ENCODE results near the gene FCMR. TPM values are rescaled to one million over a fixed set of nuclear protein-coding genes. Genes with fewer than 3 reads are reported as not detected.
"Not testable (repeated sequence)": the region's sequence is repeated elsewhere in the genome, so short reads cannot be mapped to it uniquely, and the experiment has no call there.

The FCMR gene
- total RNA-seq, 1 donor from 2014 or later: 146 TPM

GRCh38 chr1:206859082-206859521 lies 62.6 kb downstream of the FCMR start:
- DNase-seq (no peak), ATAC-seq (ENCODE audit: low read depth) (no peak)
- Mint-ChIP-seq H3K27ac (no peak overlapping the region), H3K9me3 (no peaks in the 10 kb centered on the region), H3K4me3 (no peak overlapping the region), H3K27me3 (peaks cover 20% of the 10 kb centered on the region), H3K36me3 (ENCODE audit: low read depth) (no peaks in the 10 kb centered on the region), H3K4me1 (peaks cover 6% of the 10 kb centered on the region)
- CTCF ChIA-PET: interaction anchor here (1.0 to 1.6 kb wide), 3 partner anchors 52 to 123 kb away, joined by 3 to 4 read pairs (median 3); no protein-coding TSS in a partner anchor
- no peak for TF ChIP-seq CTCF (IDR thresholded peaks at IDR 0.05)
- POLR2A ChIA-PET: interaction anchor here (0.6 kb wide), 1 partner anchor 30 kb away, joined by 6 read pairs; no protein-coding TSS in a partner anchor
- intact Hi-C loops (cut with micrococcal nuclease): loop anchor here (5.0 kb wide), 1 partner anchor 222 kb away; the partner anchor contains the start of gene DYRK3

GRCh38 chr1:206856674-206857464 lies 64.9 kb downstream of the FCMR start:
- ChIA-PET POLR2A (no interaction called here), CTCF (interaction anchor here (0.6 to 3.5 kb wide), 11 partner anchors 8 to 126 kb away, joined by 3 to 23 read pairs (median 6); partner anchors contain the start of gene IL20)
- Mint-ChIP-seq H3K27ac (no peak overlapping the region), H3K27me3 (peaks cover 12% of the 10 kb centered on the region), H3K4me1 (peaks cover 6% of the 10 kb centered on the region), H3K9me3 (peaks cover 3% of the 10 kb centered on the region), H3K4me3 (no peak overlapping the region), H3K36me3 (ENCODE audit: low read depth) (no peaks in the 10 kb centered on the region)
- intact Hi-C loops (cut with micrococcal nuclease): loop anchor here (1.0 to 5.0 kb wide), 6 partner anchors 56 to 220 kb away; partner anchors contain the start of gene DYRK3
- TF ChIP-seq CTCF (IDR thresholded peaks at IDR 0.05): no peak
- ATAC-seq (ENCODE audit: low read depth): peak; percentile 78
- no peak for DNase-seq

GRCh38 chr1:206855859-206856258 lies 65.9 kb downstream of the FCMR start:
- Mint-ChIP-seq H3K9me3 (peaks cover 3% of the 10 kb centered on the region), H3K27me3 (peaks cover 6% of the 10 kb centered on the region), H3K36me3 (ENCODE audit: low read depth) (no peaks in the 10 kb centered on the region), H3K4me3 (no peak overlapping the region), H3K27ac (no peak overlapping the region), H3K4me1 (peaks cover 6% of the 10 kb centered on the region)
- no peak for TF ChIP-seq CTCF (IDR thresholded peaks at IDR 0.05)
- ChIA-PET CTCF (interaction anchor here (0.6 to 3.5 kb wide), 7 partner anchors 9 to 127 kb away, joined by 3 to 23 read pairs (median 10); partner anchors contain the start of gene IL20), POLR2A (no interaction called here)
- DNase-seq: no peak
- intact Hi-C loops (cut with micrococcal nuclease): loop anchor here (1.0 to 5.0 kb wide), 6 partner anchors 57 to 219 kb away; partner anchors contain the start of gene DYRK3
- no peak for ATAC-seq (ENCODE audit: low read depth)

- ATAC-seq (ENCODE audit: low read depth): no peak
- intact Hi-C loops (cut with micrococcal nuclease): loop anchor here (5.0 kb wide), 1 partner anchor 217 kb away; the partner anchor contains the start of gene DYRK3
- ChIA-PET POLR2A (interaction anchor here (0.6 kb wide), 1 partner anchor 85 kb away, joined by 4 read pairs; no protein-coding TSS in a partner anchor), CTCF (no interaction called here)
- TF ChIP-seq CTCF (IDR thresholded peaks at IDR 0.05): no peak
- Mint-ChIP-seq H3K27me3 (peaks cover 2% of the 10 kb centered on the region), H3K4me3 (no peak overlapping the region), H3K36me3 (ENCODE audit: low read depth) (no peaks in the 10 kb centered on the region), H3K27ac (no peak overlapping the region), H3K9me3 (peaks cover 3% of the 10 kb centered on the region), H3K4me1 (peaks cover 6% of the 10 kb centered on the region)
- no peak for DNase-seq
Observed at GRCh38 chr1:206854401-206855129, 67.2 kb downstream of the FCMR start.

GRCh38 chr1:206853696-206854095 lies 68.0 kb downstream of the FCMR start:
- intact Hi-C loops (cut with micrococcal nuclease); H3K4me1 Mint-ChIP-seq; ATAC-seq (ENCODE audit: low read depth); H3K27me3 Mint-ChIP-seq; DNase-seq; POLR2A ChIA-PET; H3K4me3 Mint-ChIP-seq; CTCF ChIA-PET; H3K36me3 Mint-ChIP-seq (ENCODE audit: low read depth); H3K27ac Mint-ChIP-seq; H3K9me3 Mint-ChIP-seq: not testable (repeated sequence)

Other genes starting within 250 kb of the FCMR start
- gene MAPKAPK2, start 237.0 kb downstream of the FCMR start, total RNA-seq: 71.2 and 72.1 TPM in 2 replicates
- gene IL19, start 151.2 kb downstream of the FCMR start, total RNA-seq: not detected in 2 replicates
- gene IL10, start 149.4 kb downstream of the FCMR start, total RNA-seq: 2.8 and 3.4 TPM in 2 replicates
- gene IL20, start 56.3 kb downstream of the FCMR start, total RNA-seq: not detected in 2 replicates
- gene IL24, start 24.5 kb downstream of the FCMR start, total RNA-seq: not detected in 2 replicates
- 0.49 and 1.00 TPM in 2 replicates for gene PIGR, start 24.5 kb upstream of the FCMR start, total RNA-seq
- gene FCAMR, start 48.5 kb upstream of the FCMR start, total RNA-seq: not detected in 2 replicates
- 0.09 TPM in 1 of 2 replicates, not detected in the other for gene C1orf116, start 110.8 kb upstream of the FCMR start, total RNA-seq
- 9.1 and 10.8 TPM in 2 replicates for gene YOD1, start 129.3 kb upstream of the FCMR start, total RNA-seq
- 7.6 and 10.1 TPM in 2 replicates for gene PFKFB2, start 131.3 kb upstream of the FCMR start, total RNA-seq
- gene C4BPB, start 166.9 kb upstream of the FCMR start, total RNA-seq: 0.17 and 0.47 TPM in 2 replicates
- not detected in 2 replicates for gene C4BPA, start 182.3 kb upstream of the FCMR start, total RNA-seq